Activated naive CD8-positive, alpha-beta T cell (primary cell): Measurements from ENCODE around the gene SKOR1.

Source experiments
- H3K27ac Mint-ChIP-seq: one replicate; pipeline ENCODE4 v1.8.0; 2021; ENCODE audit warnings: mixed read lengths
- H3K27me3 Mint-ChIP-seq: one replicate; pipeline ENCODE4 v1.8.0; 2021; ENCODE audit warnings: mixed read lengths
- H3K36me3 Mint-ChIP-seq: one replicate; pipeline ENCODE4 v1.8.0; 2021; ENCODE audit warnings: mixed read lengths
- H3K4me1 Mint-ChIP-seq: one replicate; pipeline ENCODE4 v1.8.0; 2021; ENCODE audit warnings: low read depth, mixed read lengths
- H3K4me3 Mint-ChIP-seq: one replicate; pipeline ENCODE4 v1.8.0; 2021; ENCODE audit warnings: mild to moderate bottlenecking, mixed read lengths
- H3K9me3 Mint-ChIP-seq: one replicate; pipeline ENCODE4 v1.8.0; 2021; ENCODE audit warnings: low read depth, mixed read lengths

The SKOR1 gene

DNA sequence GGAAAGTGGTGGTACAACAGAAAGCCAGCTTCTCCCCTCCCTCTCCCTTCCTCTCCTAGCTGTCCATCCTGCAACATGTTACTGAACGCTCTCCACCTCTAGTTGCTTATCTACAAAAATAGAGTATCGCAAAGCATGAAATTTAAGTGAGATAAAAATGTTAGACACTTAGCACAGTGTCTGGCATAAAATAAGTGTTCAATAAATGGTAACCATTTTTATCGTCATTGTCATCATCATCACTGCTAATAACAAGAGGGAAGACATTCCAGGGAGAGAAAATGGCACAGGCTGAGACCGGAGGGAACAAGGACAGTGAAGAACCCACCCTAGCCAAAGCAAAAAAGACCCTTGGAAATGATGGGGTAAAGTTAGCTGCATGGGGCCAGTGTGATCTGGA is 38.7 kb upstream of the SKOR1 start:
- H3K27me3 Mint-ChIP-seq: no peaks in the 10 kb centered on the region
- H3K4me1 Mint-ChIP-seq: peaks cover 33% of the 10 kb centered on the region
- no peak overlapping the region for H3K4me3 Mint-ChIP-seq
- no peak overlapping the region for H3K27ac Mint-ChIP-seq
- H3K36me3 Mint-ChIP-seq: peaks cover 4% of the 10 kb centered on the region
- no peaks in the 10 kb centered on the region for H3K9me3 Mint-ChIP-seq

DNA sequence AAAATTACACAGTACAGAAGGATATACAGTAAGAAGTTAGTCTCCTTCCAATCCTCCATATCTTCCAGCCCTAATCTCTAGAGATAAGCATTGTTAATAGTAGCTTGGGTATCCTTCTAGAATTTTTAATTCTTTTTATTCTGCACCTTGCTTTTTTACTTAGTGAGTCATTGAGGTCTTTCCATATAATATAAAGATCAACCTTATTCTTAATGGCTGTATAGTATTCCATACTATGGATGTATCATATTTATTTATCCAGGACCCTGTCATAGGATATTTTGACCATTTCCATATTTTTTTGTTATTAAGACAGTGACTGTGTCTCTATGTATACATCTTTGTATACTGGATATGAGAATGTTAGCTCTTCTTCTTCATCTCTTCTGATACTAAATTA is 36.3 kb upstream of the SKOR1 start:
- Mint-ChIP-seq H3K9me3 (no peaks in the 10 kb centered on the region), H3K36me3 (peaks cover 4% of the 10 kb centered on the region), H3K4me1 (peaks cover 14% of the 10 kb centered on the region), H3K4me3 (no peak overlapping the region), H3K27ac (no peak overlapping the region), H3K27me3 (no peaks in the 10 kb centered on the region)

DNA sequence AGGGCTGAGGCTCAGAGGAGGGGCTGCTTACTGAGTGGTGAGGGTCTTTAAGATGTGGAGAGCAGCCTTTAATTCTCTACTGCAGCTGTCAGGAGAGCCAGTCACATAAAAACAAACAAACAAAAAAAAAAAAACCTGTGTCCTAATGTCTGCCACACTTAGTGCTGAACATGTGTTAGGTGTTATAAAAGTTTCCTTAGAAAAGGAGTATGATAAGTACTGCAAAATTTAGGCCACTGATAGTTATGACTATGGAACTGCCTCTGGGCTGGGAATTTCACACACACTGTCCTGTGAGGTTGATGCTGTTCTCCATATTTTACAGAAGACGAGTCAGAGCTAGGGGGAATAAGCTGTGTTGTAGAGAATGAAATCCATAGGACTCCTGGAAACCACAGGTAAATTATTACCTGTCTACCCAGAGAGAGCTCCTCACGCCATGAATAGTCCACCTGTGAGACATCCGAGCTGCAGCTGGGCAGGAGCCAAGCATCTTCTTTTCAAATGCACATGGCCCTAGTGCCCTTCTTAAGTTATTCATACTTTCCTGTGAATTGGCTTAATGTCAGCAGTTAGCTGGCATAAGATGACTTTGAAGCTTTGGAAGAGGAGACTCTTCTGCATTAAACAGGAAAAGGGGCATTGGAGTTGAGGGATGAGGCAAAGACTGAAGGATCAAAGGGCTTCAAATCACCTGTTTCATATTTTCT is 34.5 kb upstream of the SKOR1 start:
- H3K4me3 Mint-ChIP-seq: no peak overlapping the region
- H3K4me1 Mint-ChIP-seq: no peaks in the 10 kb centered on the region
- H3K27me3 Mint-ChIP-seq: no peaks in the 10 kb centered on the region
- no peak overlapping the region for H3K27ac Mint-ChIP-seq
- peaks cover 16% of the 10 kb centered on the region for H3K36me3 Mint-ChIP-seq
- H3K9me3 Mint-ChIP-seq: no peaks in the 10 kb centered on the region

DNA sequence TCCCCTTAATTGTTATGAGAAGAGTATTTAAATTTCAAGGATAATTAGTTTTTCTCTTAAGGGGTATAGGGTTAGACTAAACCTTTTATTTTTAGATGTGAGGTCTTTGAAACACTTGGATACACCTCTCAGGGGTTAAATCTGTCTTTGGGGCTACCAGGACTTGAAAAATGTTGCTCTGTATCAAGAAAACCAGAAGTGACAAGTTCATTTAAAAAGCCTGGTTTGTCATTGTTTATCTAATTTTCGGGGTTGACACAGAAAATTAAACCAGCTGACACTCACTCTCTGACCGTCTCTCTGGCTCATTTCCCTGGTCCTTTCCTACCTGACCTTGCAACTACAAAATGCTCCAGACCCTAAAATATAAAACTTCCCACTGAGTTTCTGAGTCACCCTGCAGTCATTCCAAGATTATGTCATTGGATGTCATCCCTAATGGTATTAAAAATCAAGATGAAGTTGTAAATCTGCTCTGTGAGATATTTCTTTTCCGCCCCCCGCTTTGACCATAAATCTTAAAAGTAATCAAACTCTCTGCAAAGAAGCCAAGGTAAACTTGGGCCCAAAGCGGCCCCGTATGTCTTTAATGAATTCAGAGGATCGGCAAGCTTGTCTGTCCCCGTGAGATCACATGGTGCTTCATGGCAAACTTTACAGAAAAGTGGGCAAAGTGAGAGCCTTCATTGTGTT is 32.9 kb upstream of the SKOR1 start:
- Mint-ChIP-seq H3K27me3 (no peaks in the 10 kb centered on the region), H3K27ac (no peak overlapping the region), H3K36me3 (peaks cover 14% of the 10 kb centered on the region), H3K4me1 (no peaks in the 10 kb centered on the region), H3K9me3 (no peaks in the 10 kb centered on the region), H3K4me3 (no peak overlapping the region)

DNA sequence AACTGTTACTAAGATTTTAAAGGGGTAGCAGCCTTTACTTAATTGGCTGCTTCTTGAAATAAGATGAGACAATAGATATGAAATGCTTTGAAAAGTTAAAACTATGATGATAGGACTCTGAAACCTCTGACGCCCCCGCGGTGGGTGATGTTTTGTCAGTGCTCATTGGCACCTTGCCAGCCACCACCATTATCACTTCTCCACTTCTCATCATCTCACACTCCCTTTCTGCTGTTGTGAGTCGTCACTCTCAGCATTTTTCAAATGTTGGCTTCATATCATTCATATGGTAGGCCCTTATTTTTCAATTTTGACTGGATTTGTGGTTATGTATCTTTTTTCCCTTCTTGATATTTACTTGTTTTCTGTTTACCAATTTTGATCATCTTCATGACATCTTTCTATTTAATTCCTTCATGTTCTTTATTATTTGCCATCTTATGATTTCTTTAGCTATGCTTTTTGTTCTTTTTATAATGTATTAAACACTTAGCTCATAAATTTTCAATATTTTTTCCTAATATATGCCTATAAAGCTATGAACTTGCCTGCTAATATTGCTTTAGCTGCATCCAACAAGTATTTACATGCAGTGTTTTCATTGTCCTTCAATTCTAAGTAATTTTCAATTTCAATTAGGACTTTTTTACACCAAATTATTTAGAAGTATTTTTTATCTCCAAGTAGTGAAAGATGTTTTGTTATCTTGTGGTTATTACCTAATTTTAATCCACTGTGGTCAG is 30.3 kb upstream of the SKOR1 start:
- Mint-ChIP-seq H3K27me3 (no peaks in the 10 kb centered on the region), H3K36me3 (peaks cover 14% of the 10 kb centered on the region), H3K9me3 (no peaks in the 10 kb centered on the region), H3K4me1 (no peaks in the 10 kb centered on the region), H3K4me3 (no peak overlapping the region), H3K27ac (no peak overlapping the region)

DNA sequence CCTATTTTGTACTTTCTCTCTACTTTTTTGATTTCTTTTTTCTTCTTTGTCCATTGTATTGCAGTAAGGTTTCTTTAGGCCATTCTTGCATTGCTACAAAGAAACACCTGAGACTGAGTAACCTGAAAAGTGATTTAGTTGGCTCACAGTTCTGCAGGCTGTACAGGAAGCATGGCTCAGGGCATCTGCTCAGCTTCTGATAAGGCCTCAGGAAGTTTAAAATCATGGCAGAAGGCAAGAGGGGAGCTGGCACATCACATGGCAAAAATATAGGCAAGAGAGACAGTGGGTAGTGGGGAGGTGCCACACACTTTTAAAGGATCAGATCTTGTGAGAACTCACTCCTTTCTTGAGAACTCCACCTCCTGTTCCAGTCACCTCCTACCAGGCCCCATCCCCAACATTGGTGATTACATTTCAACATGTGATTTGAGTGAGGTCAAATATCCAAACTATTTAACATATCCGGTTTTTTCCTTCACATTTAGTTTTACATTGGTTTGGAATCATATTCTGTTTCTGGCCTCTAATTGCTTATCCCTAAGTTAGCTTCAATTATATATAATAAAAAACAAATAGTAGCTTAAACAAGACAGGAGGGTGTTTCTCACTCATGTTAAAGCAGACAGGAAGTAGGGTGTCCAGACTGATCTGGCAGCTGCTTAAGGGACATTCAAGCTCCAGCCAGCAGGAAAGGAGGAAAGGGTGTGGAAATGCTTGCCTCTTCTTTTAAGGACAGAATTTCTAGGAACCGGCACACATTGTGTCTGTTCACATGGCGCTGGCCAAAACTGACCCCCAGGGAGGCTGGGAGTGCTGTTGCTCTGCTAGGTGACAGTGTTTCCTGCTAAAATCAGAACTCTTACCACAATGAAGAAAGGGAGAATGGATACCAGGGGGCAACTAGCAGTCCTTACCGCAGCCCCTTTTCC is 28.8 kb upstream of the SKOR1 start:
- Mint-ChIP-seq H3K36me3 (peaks cover 14% of the 10 kb centered on the region), H3K4me1 (no peaks in the 10 kb centered on the region), H3K9me3 (no peaks in the 10 kb centered on the region), H3K27me3 (no peaks in the 10 kb centered on the region), H3K27ac (no peak overlapping the region), H3K4me3 (no peak overlapping the region)

DNA sequence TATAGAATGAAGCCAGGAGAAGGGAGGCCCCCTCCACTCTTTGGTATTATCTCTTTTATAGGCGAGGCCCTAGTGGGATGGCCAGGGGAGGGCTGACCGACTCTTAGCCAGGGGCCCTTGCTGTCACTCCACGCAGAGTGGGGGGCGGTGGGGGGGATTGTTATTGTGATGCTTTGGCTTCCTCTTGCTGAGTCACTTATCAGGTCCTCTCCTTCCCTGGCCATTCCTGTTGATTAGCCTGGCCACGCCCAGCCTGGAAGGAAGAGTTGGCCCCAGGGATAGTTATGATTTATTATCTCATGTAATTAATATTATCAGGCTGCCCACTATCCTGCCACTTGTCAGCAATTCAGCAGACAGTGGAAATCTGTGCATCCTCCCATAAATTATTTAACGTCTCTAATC is 25.5 kb upstream of the SKOR1 start:
- H3K4me1 Mint-ChIP-seq: no peaks in the 10 kb centered on the region
- H3K9me3 Mint-ChIP-seq: no peaks in the 10 kb centered on the region
- H3K4me3 Mint-ChIP-seq: no peak overlapping the region
- peaks cover 13% of the 10 kb centered on the region for H3K36me3 Mint-ChIP-seq
- no peak overlapping the region for H3K27ac Mint-ChIP-seq
- H3K27me3 Mint-ChIP-seq: no peaks in the 10 kb centered on the region

DNA sequence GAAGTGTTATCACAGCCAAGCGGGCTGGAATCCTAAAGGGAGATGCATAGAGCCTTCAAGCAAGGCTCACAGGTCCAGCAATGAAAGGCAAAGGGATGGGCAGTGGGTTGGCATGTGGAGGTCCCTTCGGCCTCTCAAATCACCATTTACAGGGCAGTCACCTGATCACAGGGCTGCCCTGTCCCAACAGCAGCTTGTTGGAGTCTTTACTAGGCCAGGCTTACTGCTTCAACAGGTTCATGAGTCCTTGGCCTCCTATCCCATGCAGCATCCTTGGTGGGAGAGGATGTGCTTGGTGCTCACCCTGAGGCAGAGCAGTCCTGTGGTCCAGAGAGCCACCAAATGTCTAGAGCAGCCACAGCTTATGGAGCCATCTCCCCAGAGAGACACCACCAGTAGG is 24.2 kb upstream of the SKOR1 start:
- Mint-ChIP-seq H3K36me3 (peaks cover 5% of the 10 kb centered on the region), H3K4me3 (no peak overlapping the region), H3K27ac (no peak overlapping the region), H3K27me3 (no peaks in the 10 kb centered on the region), H3K9me3 (no peaks in the 10 kb centered on the region), H3K4me1 (no peaks in the 10 kb centered on the region)

DNA sequence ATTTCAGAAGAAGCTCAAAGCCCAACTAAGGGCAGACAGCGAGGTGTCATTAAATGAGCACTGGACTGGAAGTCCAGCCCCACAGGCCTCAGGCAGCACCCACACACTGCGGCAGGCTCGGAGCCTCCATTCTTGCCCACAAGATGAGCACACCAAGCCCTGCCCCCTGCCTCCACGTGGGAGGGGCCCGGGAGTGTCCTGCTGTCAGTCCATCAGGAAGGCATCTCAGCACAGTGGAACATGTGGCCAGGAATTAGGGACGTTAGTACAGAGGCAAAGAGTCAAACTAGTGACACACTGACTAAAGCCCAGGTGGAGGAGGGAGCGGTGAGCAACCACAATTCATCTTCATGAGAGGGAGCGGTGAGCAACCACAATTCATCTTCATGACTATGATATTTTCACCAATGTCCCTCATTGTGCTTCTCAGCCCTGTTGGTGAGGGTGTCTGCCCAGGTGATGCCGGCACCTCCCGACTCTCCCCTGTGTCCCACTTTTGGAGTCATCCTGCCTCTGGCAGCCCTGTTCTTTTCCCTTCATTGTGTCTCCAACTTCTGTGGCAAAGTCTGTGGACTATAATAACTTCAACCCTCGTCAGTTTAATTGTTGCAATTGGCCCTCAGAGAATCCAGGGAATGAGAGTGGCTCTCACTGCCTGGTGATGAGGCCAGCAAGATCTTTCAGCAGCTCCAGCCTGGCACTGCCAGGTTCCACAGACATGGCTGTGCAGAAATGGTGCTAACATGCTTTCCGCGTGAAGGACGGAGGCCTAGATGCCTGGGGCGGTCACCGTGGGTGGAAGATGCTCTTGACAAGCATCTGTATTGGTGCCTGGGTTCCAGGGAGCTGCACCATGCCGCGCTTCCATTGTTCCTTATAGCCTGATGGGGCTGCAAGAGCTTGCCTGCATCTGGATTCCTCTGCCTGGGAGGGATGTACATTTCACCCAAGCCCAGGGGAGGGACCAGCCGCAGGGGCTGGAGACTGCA is 23.1 kb upstream of the SKOR1 start:
- Mint-ChIP-seq H3K27ac (no peak overlapping the region), H3K9me3 (no peaks in the 10 kb centered on the region), H3K27me3 (no peaks in the 10 kb centered on the region), H3K36me3 (peaks cover 3% of the 10 kb centered on the region), H3K4me3 (no peak overlapping the region), H3K4me1 (no peaks in the 10 kb centered on the region)

DNA sequence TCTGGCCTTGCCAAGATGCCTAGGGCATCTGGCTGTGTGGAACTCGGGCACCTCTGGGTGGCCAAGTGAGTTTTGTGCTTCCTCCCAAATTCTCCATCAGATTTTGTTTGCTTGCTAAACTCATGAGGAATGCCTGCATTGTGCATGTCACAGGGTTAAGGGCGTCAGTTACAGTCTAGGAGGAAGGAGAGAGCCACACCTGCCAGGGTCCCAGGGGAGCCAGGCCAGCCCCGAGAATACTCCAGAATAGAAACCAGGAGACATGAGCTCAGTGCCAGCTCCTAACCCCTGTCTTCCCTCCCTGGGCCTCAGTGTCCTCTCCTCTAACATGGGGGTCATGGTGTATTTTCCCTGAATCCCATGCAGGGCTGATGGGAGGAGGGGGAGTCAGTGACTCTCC is 22.0 kb upstream of the SKOR1 start:
- H3K27ac Mint-ChIP-seq: no peak overlapping the region
- no peak overlapping the region for H3K4me3 Mint-ChIP-seq

DNA sequence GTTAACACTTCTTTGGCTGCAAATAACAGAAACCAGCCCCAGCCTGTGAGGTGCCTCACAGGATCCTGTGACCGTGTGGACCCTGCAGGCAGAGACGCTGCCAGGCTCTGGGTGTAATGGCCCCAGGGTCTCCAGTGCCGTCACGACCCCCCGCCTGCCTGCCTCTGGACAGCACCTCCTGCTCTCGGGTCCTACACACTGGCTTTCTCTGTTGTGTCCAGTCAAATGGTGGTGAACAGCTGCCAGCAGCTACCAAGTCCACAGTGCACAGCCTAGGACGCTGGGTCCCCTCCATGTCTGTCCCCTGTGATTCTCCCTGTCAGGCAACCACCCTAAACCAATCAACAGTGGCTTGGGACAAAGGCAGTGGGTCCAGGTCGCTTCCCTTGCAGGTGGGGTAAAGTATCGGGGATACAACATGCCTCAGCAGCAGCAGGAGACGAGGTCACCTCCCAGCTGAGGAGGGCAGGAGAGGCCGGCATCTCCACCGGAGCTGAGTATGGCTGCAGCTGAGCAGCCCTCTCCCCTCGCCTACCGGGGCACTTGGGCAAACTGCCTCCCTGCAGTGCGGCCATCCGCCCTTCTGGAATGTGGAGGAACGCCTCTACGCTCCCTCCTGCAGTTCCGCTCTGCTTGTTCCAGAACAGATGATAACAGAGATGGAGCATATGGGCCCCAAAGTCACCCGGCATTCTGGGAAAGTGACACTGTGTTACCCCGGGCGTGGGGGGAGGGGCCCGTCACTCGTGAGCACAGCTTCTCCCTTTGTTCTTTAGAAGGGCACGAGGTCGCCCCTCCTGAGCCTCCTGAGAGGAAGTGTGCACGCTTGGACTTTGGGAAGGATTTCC is 21.1 kb upstream of the SKOR1 start:
- H3K4me3 Mint-ChIP-seq: no peak overlapping the region
- H3K27me3 Mint-ChIP-seq: no peaks in the 10 kb centered on the region
- no peak overlapping the region for H3K27ac Mint-ChIP-seq
- peaks cover 12% of the 10 kb centered on the region for H3K36me3 Mint-ChIP-seq
- H3K4me1 Mint-ChIP-seq: no peaks in the 10 kb centered on the region
- H3K9me3 Mint-ChIP-seq: no peaks in the 10 kb centered on the region

More for the DNA sequence above, 22.0 kb upstream of the SKOR1 start:
- no peaks in the 10 kb centered on the region for H3K9me3 Mint-ChIP-seq
- no peaks in the 10 kb centered on the region for H3K27me3 Mint-ChIP-seq
- no peaks in the 10 kb centered on the region for H3K4me1 Mint-ChIP-seq
- peaks cover 7% of the 10 kb centered on the region for H3K36me3 Mint-ChIP-seq

DNA sequence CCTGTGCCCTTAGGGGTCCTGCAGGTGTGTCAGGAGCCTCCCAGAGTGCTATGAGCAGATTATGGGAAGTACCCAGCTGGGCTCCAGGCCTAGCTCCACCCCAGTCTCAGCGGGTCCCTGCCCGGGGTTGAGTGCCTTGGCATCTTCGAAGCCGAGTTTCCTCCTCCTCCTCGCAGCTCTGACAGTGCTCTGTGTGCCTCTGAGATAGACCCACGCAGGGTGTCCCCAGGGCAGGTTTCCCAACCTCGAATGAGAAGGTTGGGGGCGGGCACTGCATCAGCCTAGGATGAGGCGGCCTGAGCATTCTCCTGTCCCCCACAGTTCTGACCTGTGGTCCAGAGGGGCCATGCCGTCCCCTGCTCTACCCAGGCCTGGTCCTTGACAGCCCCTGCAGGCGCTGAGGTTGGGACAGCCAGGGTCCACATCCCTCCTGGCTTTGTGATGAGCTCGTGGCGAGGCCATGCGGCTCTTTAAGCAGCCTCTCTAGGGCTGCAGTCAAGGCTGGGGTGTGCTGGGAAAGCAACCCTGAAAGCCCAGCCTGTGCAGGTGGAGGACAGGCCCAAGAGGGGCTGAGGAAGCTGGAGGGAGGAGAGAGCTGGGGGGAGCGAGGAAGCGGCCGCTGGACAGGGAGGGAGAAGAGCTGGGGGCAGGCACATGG is 20.2 kb upstream of the SKOR1 start:
- Mint-ChIP-seq H3K27ac (no peak overlapping the region), H3K9me3 (no peaks in the 10 kb centered on the region), H3K36me3 (peaks cover 16% of the 10 kb centered on the region), H3K4me3 (no peak overlapping the region), H3K27me3 (no peaks in the 10 kb centered on the region), H3K4me1 (no peaks in the 10 kb centered on the region)
